Duodenal mucosa (tissue), 2 donors: ENCODE data around the gene CCDC61.

Experiments used
- H3K27ac ChIP-seq: one replicate; pipeline ENCODE4 v1.7.0; 2013; ENCODE audit warnings: low read depth, low read length
- H3K27me3 ChIP-seq, 2 donors: one replicate each; pipeline ENCODE4 v1.7.0; 2013; ENCODE audit warnings: low read length in 2 of 2, control low read depth in 1 of 2; ENCODE audit not compliant: insufficient read depth in 2 of 2, control insufficient read depth in 1 of 2
- H3K36me3 ChIP-seq, 2 donors: one replicate each; pipeline ENCODE4 v1.7.0; 2013; ENCODE audit warnings: low read length in 2 of 2, control low read depth in 1 of 2; ENCODE audit not compliant: insufficient read depth in 2 of 2, control insufficient read depth in 1 of 2
- H3K4me1 ChIP-seq, 2 donors: one replicate each; pipeline ENCODE4 v1.7.0; 2013; ENCODE audit warnings: low read length in 2 of 2, control low read depth in 1 of 2; ENCODE audit not compliant: insufficient read depth in 2 of 2, control insufficient read depth in 1 of 2
- H3K4me3 ChIP-seq, 2 donors: one replicate each; pipeline ENCODE4 v1.7.0; 2013; ENCODE audit warnings: low read length in 2 of 2, low read depth in 1 of 2
- H3K9ac ChIP-seq, 2 donors: one replicate each; pipeline ENCODE4 v1.7.0; 2013; ENCODE audit warnings: low read length in 2 of 2, low read depth in 1 of 2
- H3K9me3 ChIP-seq, 2 donors: one replicate each; pipeline ENCODE4 v1.7.0; 2013; ENCODE audit warnings: low read length in 2 of 2, control low read depth in 1 of 2; ENCODE audit not compliant: control insufficient read depth in 1 of 2

Gene CCDC61

GRCh38 chr19:45973553-45974338 is 21.5 kb upstream of the CCDC61 start, which contains the start of gene NOVA2:
NOVA2 (minus strand) TSS chr19:45973865; CDS start chr19:45973351, 514 bp downstream.
- Histone ChIP-seq H3K9ac (no peak within 1 kb of the TSS), H3K27me3 (peaks cover 41 to 44% of the 10 kb centered on the region in 2 donors), H3K9me3 (no peaks in the 10 kb centered on the region), H3K27ac (no peak within 1 kb of the TSS), H3K4me1 (peaks cover 0 to 4% of the 10 kb centered on the region in 2 donors), H3K4me3 (no peak within 1 kb of the TSS), H3K36me3 (no peaks in the 10 kb centered on the region)

DNA sequence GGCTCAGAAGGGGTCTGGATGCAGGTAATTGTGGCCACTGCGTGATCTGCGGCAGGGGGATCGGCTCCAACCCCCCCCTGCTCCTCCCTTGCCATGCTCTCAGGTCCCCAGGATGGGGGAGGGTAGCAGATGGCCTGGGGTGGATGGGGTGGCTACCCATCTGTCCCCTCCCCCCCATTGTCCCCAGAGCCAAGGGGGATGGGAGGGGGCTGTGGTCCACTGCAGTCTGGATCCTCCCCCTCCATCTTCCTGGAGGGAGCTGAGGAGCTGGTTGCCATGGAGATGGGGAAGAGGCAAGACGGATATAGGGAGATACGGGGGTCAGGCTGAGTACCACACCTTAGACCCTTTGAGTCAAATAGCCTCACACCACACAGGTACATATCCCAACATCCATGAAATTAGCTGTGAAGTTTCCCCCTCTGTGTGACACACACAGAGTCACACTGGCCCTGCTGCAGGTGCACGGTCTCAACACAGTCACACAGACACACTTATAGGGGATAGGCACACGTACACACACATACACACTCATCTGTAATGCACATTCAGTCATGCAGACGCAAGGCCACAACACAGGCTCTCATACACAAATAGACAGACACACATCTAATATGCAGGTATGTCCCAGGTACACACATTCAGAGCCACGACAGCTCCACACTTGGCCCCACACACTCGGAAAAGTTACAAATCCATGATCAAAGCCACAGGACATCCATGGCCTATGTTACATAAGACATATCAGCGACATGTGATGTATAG is 19.8 kb upstream of the CCDC61 start:
- no peaks in the 10 kb centered on the region for H3K9me3 ChIP-seq
- H3K27ac ChIP-seq: no peak overlapping the region
- peaks cover 35 to 40% of the 10 kb centered on the region in 2 donors for H3K27me3 ChIP-seq
- H3K4me3 ChIP-seq: no peak overlapping the region
- peaks cover 0 to 4% of the 10 kb centered on the region in 2 donors for H3K4me1 ChIP-seq
- H3K9ac ChIP-seq: no peak overlapping the region
- no peaks in the 10 kb centered on the region for H3K36me3 ChIP-seq

DNA sequence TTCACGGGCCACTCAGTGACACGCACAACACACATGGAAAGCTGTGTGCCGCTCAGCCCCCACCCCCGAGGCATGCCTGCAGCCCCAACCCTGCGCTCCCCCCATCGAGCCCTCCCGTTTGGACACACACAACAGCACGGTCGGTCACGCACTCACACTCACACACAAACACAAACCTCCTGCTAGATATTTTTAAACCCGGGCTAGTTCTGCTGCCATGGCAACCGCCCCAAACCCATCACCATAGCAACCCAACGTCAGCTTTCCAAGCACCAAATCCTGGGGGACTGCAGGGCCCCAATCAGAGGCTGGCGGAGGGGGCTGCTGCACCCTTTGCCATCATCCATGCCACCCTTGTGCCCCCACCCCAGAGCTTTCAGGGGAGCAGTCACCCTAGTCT is 19.1 kb upstream of the CCDC61 start:
- Histone ChIP-seq H3K27ac (no peak overlapping the region), H3K9me3 (no peaks in the 10 kb centered on the region), H3K4me1 (peaks cover 0 to 4% of the 10 kb centered on the region in 2 donors), H3K36me3 (no peaks in the 10 kb centered on the region), H3K27me3 (peaks cover 28 to 33% of the 10 kb centered on the region in 2 donors), H3K9ac (no peak overlapping the region), H3K4me3 (no peak overlapping the region)

DNA sequence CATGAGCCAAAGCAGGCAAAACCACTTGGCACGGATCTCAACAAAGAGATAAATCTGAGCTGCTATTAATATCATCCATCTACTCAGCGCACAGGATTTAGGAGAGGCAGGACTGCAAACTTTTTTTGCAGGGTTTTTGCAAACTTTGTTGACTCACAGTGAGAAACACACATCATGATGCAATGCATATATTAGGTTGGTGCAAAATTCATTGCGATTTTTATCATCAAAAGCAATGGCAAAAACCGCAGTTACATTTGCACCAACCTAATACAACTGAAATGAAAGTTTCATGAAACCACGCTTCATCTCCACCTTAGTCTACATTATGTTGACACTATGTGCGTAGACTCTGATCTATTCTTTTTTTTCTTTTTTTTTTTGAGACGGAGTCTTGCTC is 17.1 kb upstream of the CCDC61 start:
- Histone ChIP-seq H3K9me3 (no peaks in the 10 kb centered on the region), H3K4me3 (no peak overlapping the region), H3K9ac (no peak overlapping the region), H3K36me3 (no peaks in the 10 kb centered on the region), H3K27me3 (peaks cover 12 to 17% of the 10 kb centered on the region in 2 donors), H3K27ac (no peak overlapping the region), H3K4me1 (no peaks in the 10 kb centered on the region)

DNA sequence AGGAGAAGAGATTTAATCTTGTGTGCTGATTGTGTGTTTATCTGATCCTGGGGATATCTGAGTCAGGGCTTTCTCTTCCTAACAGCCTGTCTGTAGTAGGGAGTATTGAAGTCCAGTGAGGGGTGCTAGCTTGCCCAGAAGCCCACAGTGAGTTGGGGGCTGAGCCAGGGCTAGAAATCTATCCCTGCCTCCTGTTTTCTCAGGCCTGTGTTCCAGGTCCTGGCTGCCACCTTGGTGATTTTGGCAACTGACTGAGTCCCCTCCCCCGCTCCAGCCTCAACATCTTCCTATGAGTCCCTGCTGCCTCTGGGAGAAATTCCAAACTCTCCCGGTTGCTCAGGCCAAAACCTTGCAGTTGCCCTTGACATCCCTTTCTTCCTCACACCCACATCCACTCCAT is 13.9 kb upstream of the CCDC61 start:
- Histone ChIP-seq H3K36me3 (no peaks in the 10 kb centered on the region), H3K27me3 (no peaks in the 10 kb centered on the region)

DNA sequence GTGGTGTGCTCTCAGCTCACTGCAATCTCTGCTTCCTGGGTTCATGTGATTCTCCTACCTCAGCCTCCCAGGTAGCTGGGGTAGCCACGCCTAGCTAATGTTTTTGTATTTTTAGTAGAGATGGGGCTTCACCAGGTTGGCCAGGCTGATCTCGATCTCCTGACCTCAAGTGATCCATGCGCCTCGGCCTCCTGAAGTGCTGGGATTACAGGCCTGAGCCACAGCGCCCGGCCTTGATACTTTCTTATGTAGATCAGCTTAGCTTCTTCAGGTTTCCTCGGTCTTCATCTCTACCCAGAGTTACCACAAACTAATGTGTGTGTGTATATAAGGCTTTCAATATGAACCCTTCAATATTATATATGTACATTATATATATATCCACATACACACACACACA is 9.9 kb upstream of the CCDC61 start:
- Histone ChIP-seq H3K27ac (no peak overlapping the region), H3K36me3 (no peaks in the 10 kb centered on the region), H3K4me3 (no peak overlapping the region), H3K9me3 (no peaks in the 10 kb centered on the region), H3K4me1 (no peaks in the 10 kb centered on the region), H3K9ac (no peak overlapping the region), H3K27me3 (peaks cover 0 to 6% of the 10 kb centered on the region in 2 donors)

More for the DNA sequence above, 13.9 kb upstream of the CCDC61 start:
- H3K9me3 ChIP-seq: no peaks in the 10 kb centered on the region
- H3K4me1 ChIP-seq: no peaks in the 10 kb centered on the region
- no peak overlapping the region for H3K4me3 ChIP-seq
- H3K27ac ChIP-seq: no peak overlapping the region
- no peak overlapping the region for H3K9ac ChIP-seq

DNA sequence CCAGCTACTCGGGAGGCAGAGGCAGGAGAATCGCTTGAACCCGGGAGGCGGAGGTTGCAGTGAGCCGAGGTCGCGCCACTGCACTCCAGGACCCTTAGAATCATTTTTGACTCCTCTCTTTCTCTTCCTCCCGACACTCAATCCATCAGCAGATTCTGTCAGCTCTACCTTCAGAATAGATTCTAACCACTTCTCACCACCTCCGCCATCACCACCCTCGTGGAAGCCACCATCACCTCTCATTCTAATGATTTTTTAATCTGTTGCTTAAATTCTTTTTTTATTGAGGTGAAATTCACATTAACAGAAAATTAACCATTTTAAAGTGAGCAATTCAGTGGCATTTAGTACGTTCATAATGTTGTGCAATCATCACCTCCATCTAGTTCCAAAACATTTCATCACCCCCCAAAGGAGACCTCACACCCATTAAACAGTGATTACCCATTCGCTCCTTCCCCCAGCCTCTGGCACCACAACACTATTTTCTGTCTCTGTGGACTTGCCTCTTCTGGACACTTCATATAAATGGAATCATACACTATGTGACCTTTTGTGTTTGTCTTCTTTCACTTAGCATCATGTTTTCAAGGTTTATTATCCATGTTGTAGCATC is 5.0 kb upstream of the CCDC61 start:
- H3K27me3 ChIP-seq: peaks cover 0 to 6% of the 10 kb centered on the region in 2 donors
- no peak overlapping the region for H3K9ac ChIP-seq
- H3K4me1 ChIP-seq: no peaks in the 10 kb centered on the region
- H3K9me3 ChIP-seq: no peaks in the 10 kb centered on the region
- no peak overlapping the region for H3K27ac ChIP-seq
- H3K36me3 ChIP-seq: no peaks in the 10 kb centered on the region
- H3K4me3 ChIP-seq: no peak overlapping the region

GRCh38 chr19:45994456-45994997 is 740 bp upstream of the CCDC61 start:
- Histone ChIP-seq H3K4me1 (peaks cover 6 to 8% of the 10 kb centered on the region in 2 donors), H3K9ac (no peak overlapping the region), H3K27me3 (peaks cover 0 to 2% of the 10 kb centered on the region in 2 donors), H3K27ac (no peak overlapping the region), H3K9me3 (no peaks in the 10 kb centered on the region), H3K4me3 (peak overlapping the region; percentile 75 to 81), H3K36me3 (no peaks in the 10 kb centered on the region)

- no peaks in the 10 kb centered on the region for H3K36me3 ChIP-seq
- H3K9me3 ChIP-seq: no peaks in the 10 kb centered on the region
- peak overlapping the region; percentile 73 to 91 for H3K9ac ChIP-seq
- no peak overlapping the region for H3K27ac ChIP-seq
- H3K27me3 ChIP-seq: no peaks in the 10 kb centered on the region
- peak overlapping the region; percentile 78 to 95 for H3K4me3 ChIP-seq
- H3K4me1 ChIP-seq: peaks cover 14 to 16% of the 10 kb centered on the region in 2 donors
Measured at GRCh38 chr19:45995715-45996385, 583 bp downstream of the CCDC61 start.
